HCT116 (cell line): ENCODE results near the gene SLC8A1. TPM values are rescaled to one million over a fixed set of nuclear protein-coding genes. Genes with fewer than 3 reads are reported as not detected.

ENCODE experiments used
- ATAC-seq: fragments of 200-7000 bp; cut with Tn5 transposase; 2 replicates; pipeline ENCODE4 v1.9.1; 2020; ENCODE audit warnings: mild to moderate bottlenecking, moderate library complexity
- BruUV-seq: library from RNA; stranded (reverse); fragments of 400-500 nt; replicated peaks from 2 replicates; lab custom pipeline; 2021; lab: Mats Ljungman, UMichigan
- CTCF ChIA-PET: fragments of 300-600 bp; sonication (Branson Sonifier 250); formaldehyde crosslinking; loops from one replicate; lab custom pipeline; 2021; ENCODE audit warnings: antibody characterized with exemption; lab: Charles Lee
- POLR2A ChIA-PET: fragments of 300-600, 350-600 bp; sonication (Branson Sonifier 250); formaldehyde crosslinking; loops from one replicate; lab custom pipeline; 2021; ENCODE audit warnings: antibody characterized with exemption; lab: Charles Lee
- RAD21 ChIA-PET, 2 experiments: fragments of 300-600 bp; sonication (Branson Sonifier 250); formaldehyde crosslinking; loops; one replicate each; lab custom pipeline; 2023; ENCODE audit warnings: low total read pairs in 2 of 2; ENCODE audit not compliant: uncharacterized antibody in 2 of 2, unreplicated experiment in 2 of 2, low non-redundant PET in 1 of 2; lab: Charles Lee
- DNase-seq: peaks from one replicate; pipeline ENCODE4 v3.0.0-alpha.2; 2010; ENCODE audit warnings: low read depth, low spot score
- H2AFZ ChIP-seq: fragments of 200-600 bp; shearing (Covaris generic), sonication (generic); 2 replicates; pipeline ENCODE4 v1.6.1; 2017; ENCODE audit warnings: low read depth, mixed run types, mixed read lengths, antibody characterized with exemption, low read length; ENCODE audit not compliant: poor library complexity, severe bottlenecking
- H3K27ac ChIP-seq: 2 replicates; pipeline ENCODE4 v1.5.1; 2012; ENCODE audit warnings: low read depth, low read length
- H3K27me3 ChIP-seq: fragments of 200-600 bp; sonication (generic); 2 replicates; pipeline ENCODE4 v1.6.1; 2016; ENCODE audit warnings: mixed run types, low read length, mixed read lengths; ENCODE audit not compliant: insufficient read depth
- H3K36me3 ChIP-seq, 2 experiments: fragments of 200-500 bp in 1 of 2; fragments of 200-600 bp in 1 of 2; sonication (Bioruptor generic) in 1 of 2; sonication (generic) in 1 of 2; 2 replicates each; pipeline versions ENCODE4 v1.5.1 to v1.6.1; 2014 to 2016; ENCODE audit warnings: low read length in 2 of 2, inconsistent platforms in 1 of 2, mixed read lengths in 1 of 2, mixed run types in 1 of 2; ENCODE audit not compliant: insufficient read depth in 2 of 2, control insufficient read depth in 1 of 2
- H3K4me1 ChIP-seq, 2 experiments: fragments of 200-600 bp in 1 of 2; sonication (generic) in 1 of 2; 2 replicates each; pipeline versions ENCODE4 v1.5.1 to v1.6.1; 2012 to 2017; ENCODE audit warnings: low read length in 2 of 2, inconsistent platforms in 1 of 2, mild to moderate bottlenecking in 1 of 2, mixed read lengths in 1 of 2, mixed run types in 1 of 2, moderate library complexity in 1 of 2; ENCODE audit not compliant: insufficient read depth in 2 of 2, control insufficient read depth in 1 of 2
- H3K4me2 ChIP-seq: fragments of 200-600 bp; sonication (generic); 2 replicates; pipeline ENCODE4 v1.6.1; 2017; ENCODE audit warnings: mixed run types, low read length, mixed read lengths
- H3K4me3 ChIP-seq, 2 experiments: fragments of 200-600 bp in 1 of 2; sonication (generic) in 1 of 2; replicated peaks in 1 of 2; 2 replicates each; pipeline ENCODE4 v1.5.1; 2011 to 2016; ENCODE audit warnings: low read length in 2 of 2, control low read depth in 1 of 2, low read depth in 1 of 2, mild to moderate bottlenecking in 1 of 2, mixed read lengths in 1 of 2, mixed run types in 1 of 2
- H3K79me2 ChIP-seq: fragments of 200-600 bp; sonication (generic); 2 replicates; pipeline ENCODE4 v1.6.1; 2017; ENCODE audit warnings: mild to moderate bottlenecking, mixed run types, low read length, moderate library complexity, mixed read lengths; ENCODE audit not compliant: insufficient read depth
- H3K9ac ChIP-seq: fragments of 200-600 bp; sonication (generic); 2 replicates; pipeline ENCODE4 v1.6.1; 2016; ENCODE audit warnings: low read length, mixed read lengths
- H3K9me2 ChIP-seq: fragments of 200-600 bp; sonication (generic), shearing (Covaris generic); 2 replicates; pipeline ENCODE4 v1.6.1; 2017; ENCODE audit warnings: mixed run types, mild to moderate bottlenecking, moderate library complexity; ENCODE audit not compliant: insufficient read depth
- H3K9me3 ChIP-seq, 2 experiments: fragments of 200-500 bp in 1 of 2; fragments of 200-600 bp in 1 of 2; sonication (Bioruptor generic) in 1 of 2; sonication (generic) in 1 of 2; 2 replicates each; pipeline ENCODE4 v1.6.1; 2014 to 2017; ENCODE audit warnings: low read length in 2 of 2, mixed read lengths in 2 of 2, inconsistent platforms in 1 of 2, low read depth in 1 of 2, mild to moderate bottlenecking in 1 of 2, mixed run types in 1 of 2, moderate library complexity in 1 of 2; ENCODE audit not compliant: control insufficient read depth in 1 of 2, insufficient read depth in 1 of 2
- H4K20me1 ChIP-seq: fragments of 200-600 bp; sonication (generic), shearing (Covaris generic); 2 replicates; pipeline ENCODE4 v1.6.1; 2017; ENCODE audit warnings: mixed run types, mild to moderate bottlenecking, moderate library complexity; ENCODE audit not compliant: insufficient read depth
- CBX3 ChIP-seq: IDR thresholded peaks from 2 replicates; pipeline ENCODE4 v1.6.1; 2012; ENCODE audit warnings: low read depth
- CEBPB ChIP-seq: IDR thresholded peaks from 2 replicates; pipeline ENCODE4 v1.6.1; 2012; ENCODE audit warnings: low read depth
- ELF1 ChIP-seq: IDR thresholded peaks from 2 replicates; pipeline ENCODE4 v1.6.1; 2012; ENCODE audit warnings: low read depth, borderline replicate concordance
- JUND ChIP-seq: IDR thresholded peaks from 2 replicates; pipeline ENCODE4 v1.6.1; 2012
- POLR2A ChIP-seq: IDR thresholded peaks from 2 replicates; pipeline ENCODE4 v1.7.0; 2011; ENCODE audit warnings: borderline replicate concordance; ENCODE audit not compliant: insufficient read depth, insufficient read length; ENCODE audit errors: extremely low read depth
- POLR2AphosphoS5 ChIP-seq: IDR thresholded peaks from 2 replicates; pipeline ENCODE4 v1.6.1; 2011; ENCODE audit warnings: mild to moderate bottlenecking, low read depth, low read length, moderate library complexity
- RAD21 ChIP-seq: IDR thresholded peaks from 2 replicates; pipeline ENCODE4 v1.6.1; 2012; ENCODE audit warnings: low read depth, mild to moderate bottlenecking
- SP1 ChIP-seq: IDR thresholded peaks from 2 replicates; pipeline ENCODE4 v1.6.1; 2012; ENCODE audit warnings: low read depth
- TCF7L2 ChIP-seq: IDR thresholded peaks from 2 replicates; pipeline ENCODE4 v1.7.0; 2011; ENCODE audit warnings: borderline replicate concordance, inconsistent platforms; ENCODE audit not compliant: insufficient read depth, insufficient read length; ENCODE audit errors: extremely low read depth
- YY1 ChIP-seq: IDR thresholded peaks from 2 replicates; pipeline ENCODE4 v1.6.1; 2011; ENCODE audit warnings: low read length, low read depth, moderate library complexity, mild to moderate bottlenecking; ENCODE audit not compliant: insufficient replicate concordance; ENCODE audit errors: extremely low read depth
- ZNF274 ChIP-seq: fragments of 200-500 bp; sonication (Bioruptor generic); IDR thresholded peaks from 2 replicates; pipeline ENCODE4 v1.6.1; 2014; ENCODE audit warnings: mild to moderate bottlenecking, low read depth, low read length, inconsistent platforms
- intact Hi-C: fragments of 100-400 bp; cut with micrococcal nuclease; formaldehyde crosslinking; loops from 2 replicates; pipeline ENCODE4 v1.10.0; 2022
- total RNA-seq: library from RNA; stranded (reverse); gene quantifications from one replicate; pipeline ENCODE4 v1.2.1, GENCODE V29; 2021; ENCODE audit not compliant: unreplicated experiment
- TF ChIP-seq, protein P1 (sequence below): IDR thresholded peaks from 2 replicates; pipeline ENCODE4 v1.6.1; 2011; ENCODE audit warnings: mild to moderate bottlenecking, low read length, moderate library complexity; ENCODE audit not compliant: insufficient replicate concordance; ENCODE audit errors: extremely low read depth

SLC8A1 gene
- total RNA-seq, 1 experiment from 2014 or later: 0.07 TPM

DNA sequence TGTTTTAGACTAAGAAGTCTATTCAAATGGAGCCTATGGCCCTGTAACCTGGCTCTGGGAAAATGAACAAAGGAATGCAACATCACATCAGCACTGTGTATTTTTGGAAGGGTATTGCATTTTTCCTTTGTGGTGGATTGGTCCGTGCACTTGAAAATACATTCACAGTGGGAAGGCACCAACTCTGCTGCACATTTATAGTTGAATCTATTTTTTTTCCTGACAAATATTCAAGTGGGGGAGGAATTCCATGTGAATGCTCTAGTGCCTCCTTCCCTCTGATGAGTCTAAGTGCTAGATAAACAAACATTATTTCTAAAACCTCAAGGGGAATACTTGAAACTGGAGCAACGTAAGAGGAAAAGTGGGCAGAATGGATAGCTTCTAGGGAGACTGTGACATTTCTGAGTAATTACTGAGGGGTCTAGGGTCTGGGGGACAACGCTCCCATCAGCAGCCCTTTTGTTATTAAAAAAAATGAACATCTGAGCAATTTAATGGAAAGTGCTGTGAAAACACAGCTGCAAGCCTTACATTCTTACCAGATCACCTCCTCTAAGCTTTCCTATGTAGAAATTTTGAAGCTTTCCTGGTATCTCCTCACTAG lies 208.2 kb downstream of the SLC8A1 start:
- Histone ChIP-seq H3K27me3 (0 out of 2 replicates have a peak, but pooled peaks cover 9% of the 10 kb centered on the region), H3K36me3 (no peaks in the 10 kb centered on the region), H3K9me2 (no peaks in the 10 kb centered on the region), H3K4me3 (no peak overlapping the region), H3K27ac (no peak overlapping the region), H3K79me2 (no peaks in the 10 kb centered on the region), H3K4me1 (no peaks in the 10 kb centered on the region), H3K9me3 (no peaks in the 10 kb centered on the region), H3K4me2 (no peak overlapping the region), H3K9ac (no peak overlapping the region), H2AFZ (no peak overlapping the region), H4K20me1 (no peaks in the 10 kb centered on the region)
- CTCF ChIA-PET: interaction anchor here (0.6 to 2.5 kb wide), 3 partner anchors 207 to 330 kb away, joined by 3 to 24 read pairs (median 4); no protein-coding TSS in a partner anchor
- intact Hi-C loops: loop anchor here (1.0 to 10.0 kb wide), 3 partner anchors 311 to 1539 kb away; no protein-coding TSS in a partner anchor
- ATAC-seq: no peak
- TF ChIP-seq ZNF274 (no peak), ELF1 (no peak), CBX3 (no peak), TCF7L2 (no peak), SP1 (no peak), JUND (no peak), YY1 (no peak), POLR2AphosphoS5 (no peak), CEBPB (no peak), POLR2A (no peak), RAD21 (no peak)
- TF ChIP-seq, protein P1, sequence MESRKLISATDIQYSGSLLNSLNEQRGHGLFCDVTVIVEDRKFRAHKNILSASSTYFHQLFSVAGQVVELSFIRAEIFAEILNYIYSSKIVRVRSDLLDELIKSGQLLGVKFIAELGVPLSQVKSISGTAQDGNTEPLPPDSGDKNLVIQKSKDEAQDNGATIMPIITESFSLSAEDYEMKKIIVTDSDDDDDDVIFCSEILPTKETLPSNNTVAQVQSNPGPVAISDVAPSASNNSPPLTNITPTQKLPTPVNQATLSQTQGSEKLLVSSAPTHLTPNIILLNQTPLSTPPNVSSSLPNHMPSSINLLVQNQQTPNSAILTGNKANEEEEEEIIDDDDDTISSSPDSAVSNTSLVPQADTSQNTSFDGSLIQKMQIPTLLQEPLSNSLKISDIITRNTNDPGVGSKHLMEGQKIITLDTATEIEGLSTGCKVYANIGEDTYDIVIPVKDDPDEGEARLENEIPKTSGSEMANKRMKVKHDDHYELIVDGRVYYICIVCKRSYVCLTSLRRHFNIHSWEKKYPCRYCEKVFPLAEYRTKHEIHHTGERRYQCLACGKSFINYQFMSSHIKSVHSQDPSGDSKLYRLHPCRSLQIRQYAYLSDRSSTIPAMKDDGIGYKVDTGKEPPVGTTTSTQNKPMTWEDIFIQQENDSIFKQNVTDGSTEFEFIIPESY: no peak
- no peak for DNase-seq
- POLR2A ChIA-PET: no interaction called here
- RAD21 ChIA-PET: no interaction called here
- no TSS peak for BruUV-seq
